DOHH2 (cell line): Measurements from ENCODE around the gene CD47.

ENCODE experiments used
- H3F3A ChIP-seq: fragments of 200-600 bp; sonication (generic), shearing (Covaris generic); 2 replicates; pipeline ENCODE4 v1.6.0; 2016; ENCODE audit warnings: antibody characterized with exemption, mild to moderate bottlenecking; ENCODE audit not compliant: control insufficient read depth, insufficient read depth
- H3K27ac ChIP-seq: fragments of 200-600 bp; sonication (generic); 2 replicates; pipeline ENCODE4 v1.5.1; 2014; ENCODE audit warnings: low read depth, mild to moderate bottlenecking, low read length, moderate library complexity
- H3K27me3 ChIP-seq: fragments of 200-600 bp; sonication (generic); 2 replicates; pipeline ENCODE4 v1.6.1; 2014; ENCODE audit warnings: mild to moderate bottlenecking, low read length, mixed read lengths; ENCODE audit not compliant: control insufficient read depth
- H3K36me3 ChIP-seq: fragments of 200-600 bp; sonication (generic); 2 replicates; pipeline ENCODE4 v1.6.1; 2014; ENCODE audit warnings: mild to moderate bottlenecking, low read length, moderate library complexity, mixed read lengths; ENCODE audit not compliant: control insufficient read depth
- H3K4me1 ChIP-seq: fragments of 200-600 bp; sonication (generic); 2 replicates; pipeline ENCODE4 v1.6.1; 2014; ENCODE audit warnings: mild to moderate bottlenecking, low read length, mixed read lengths; ENCODE audit not compliant: control insufficient read depth
- H3K4me2 ChIP-seq: fragments of 200-600 bp; sonication (generic); 2 replicates; pipeline ENCODE4 v1.6.0; 2014; ENCODE audit warnings: mild to moderate bottlenecking, low read length, moderate library complexity
- H3K4me3 ChIP-seq: fragments of 200-600 bp; sonication (generic); 2 replicates; pipeline ENCODE4 v1.5.1; 2014; ENCODE audit warnings: mild to moderate bottlenecking, low read length, mixed read lengths
- H3K79me2 ChIP-seq: fragments of 200-600 bp; sonication (generic); 2 replicates; pipeline ENCODE4 v1.6.1; 2014; ENCODE audit warnings: mild to moderate bottlenecking, low read length, mixed read lengths; ENCODE audit not compliant: control insufficient read depth
- H3K9me2 ChIP-seq: fragments of 200-600 bp; sonication (generic); replicated peaks from 2 replicates; pipeline ENCODE4 v1.6.1; 2014; ENCODE audit warnings: mild to moderate bottlenecking, low read length, mixed read lengths; ENCODE audit not compliant: control insufficient read depth
- H3K9me3 ChIP-seq: fragments of 200-600 bp; sonication (generic); 2 replicates; pipeline ENCODE4 v1.6.1; 2014; ENCODE audit warnings: antibody characterized with exemption, low read length, mixed read lengths; ENCODE audit not compliant: control insufficient read depth, insufficient read depth
- H4K20me1 ChIP-seq: fragments of 200-600 bp; sonication (generic); 2 replicates; pipeline ENCODE4 v1.6.0; 2014; ENCODE audit warnings: low read depth, mild to moderate bottlenecking, antibody characterized with exemption, low read length, moderate library complexity; ENCODE audit not compliant: control insufficient read depth, insufficient read depth
- EZH2phosphoT487 ChIP-seq: fragments of 200-600 bp; sonication (generic); IDR thresholded peaks from 2 replicates; pipeline ENCODE4 v1.6.1; 2017; ENCODE audit warnings: borderline replicate concordance, mild to moderate bottlenecking, antibody characterized with exemption, low read length, moderate library complexity, mixed read lengths
- TF ChIP-seq, protein P1 (sequence below): fragments of 200-600 bp; sonication (generic); IDR thresholded peaks from one replicate; pipeline ENCODE4 v1.5.1; 2014; ENCODE audit warnings: antibody characterized with exemption, mild to moderate bottlenecking, low read depth, low read length; ENCODE audit not compliant: poor library complexity, severe bottlenecking

CD47 gene

DNA sequence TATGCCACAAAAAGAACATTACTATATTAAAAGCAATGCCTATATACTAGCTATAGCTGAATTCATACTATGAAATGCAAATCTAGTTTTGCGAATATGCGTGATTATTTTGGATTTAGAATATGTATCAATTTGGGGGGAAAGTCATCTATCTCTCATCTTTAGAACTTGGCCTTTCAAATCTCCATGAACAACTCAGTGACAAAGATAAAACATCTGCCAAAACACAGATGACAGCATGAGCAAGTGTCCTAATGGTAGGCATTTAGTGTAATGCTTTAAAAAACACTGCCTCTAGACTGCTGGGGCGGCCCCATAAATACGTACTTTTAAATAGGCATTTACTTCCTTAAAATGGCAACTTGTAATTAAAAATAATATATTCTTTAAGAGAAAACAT is 2.7 kb downstream of the CD47 start:
- H3K79me2 ChIP-seq = peaks cover 80% of the 10 kb centered on the region
- H3K9me3 ChIP-seq = no peaks in the 10 kb centered on the region
- H3K4me2 ChIP-seq = peak overlapping the region; percentile 94
- peaks cover 52% of the 10 kb centered on the region for H3K36me3 ChIP-seq
- no peak overlapping the region for H3K27ac ChIP-seq
- no peaks in the 10 kb centered on the region for H3K27me3 ChIP-seq
- H3F3A ChIP-seq = peaks cover 15% of the 10 kb centered on the region
- TF ChIP-seq, protein P1, sequence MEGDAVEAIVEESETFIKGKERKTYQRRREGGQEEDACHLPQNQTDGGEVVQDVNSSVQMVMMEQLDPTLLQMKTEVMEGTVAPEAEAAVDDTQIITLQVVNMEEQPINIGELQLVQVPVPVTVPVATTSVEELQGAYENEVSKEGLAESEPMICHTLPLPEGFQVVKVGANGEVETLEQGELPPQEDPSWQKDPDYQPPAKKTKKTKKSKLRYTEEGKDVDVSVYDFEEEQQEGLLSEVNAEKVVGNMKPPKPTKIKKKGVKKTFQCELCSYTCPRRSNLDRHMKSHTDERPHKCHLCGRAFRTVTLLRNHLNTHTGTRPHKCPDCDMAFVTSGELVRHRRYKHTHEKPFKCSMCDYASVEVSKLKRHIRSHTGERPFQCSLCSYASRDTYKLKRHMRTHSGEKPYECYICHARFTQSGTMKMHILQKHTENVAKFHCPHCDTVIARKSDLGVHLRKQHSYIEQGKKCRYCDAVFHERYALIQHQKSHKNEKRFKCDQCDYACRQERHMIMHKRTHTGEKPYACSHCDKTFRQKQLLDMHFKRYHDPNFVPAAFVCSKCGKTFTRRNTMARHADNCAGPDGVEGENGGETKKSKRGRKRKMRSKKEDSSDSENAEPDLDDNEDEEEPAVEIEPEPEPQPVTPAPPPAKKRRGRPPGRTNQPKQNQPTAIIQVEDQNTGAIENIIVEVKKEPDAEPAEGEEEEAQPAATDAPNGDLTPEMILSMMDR = no peak
- no peak for TF ChIP-seq EZH2phosphoT487
- no peaks in the 10 kb centered on the region for H3K9me2 ChIP-seq
- peaks cover 62% of the 10 kb centered on the region for H3K4me1 ChIP-seq
- peaks cover 5% of the 10 kb centered on the region; the same call in 1 of the 2 replicates for H4K20me1 ChIP-seq
- H3K4me3 ChIP-seq = peak overlapping the region; percentile 81

DNA sequence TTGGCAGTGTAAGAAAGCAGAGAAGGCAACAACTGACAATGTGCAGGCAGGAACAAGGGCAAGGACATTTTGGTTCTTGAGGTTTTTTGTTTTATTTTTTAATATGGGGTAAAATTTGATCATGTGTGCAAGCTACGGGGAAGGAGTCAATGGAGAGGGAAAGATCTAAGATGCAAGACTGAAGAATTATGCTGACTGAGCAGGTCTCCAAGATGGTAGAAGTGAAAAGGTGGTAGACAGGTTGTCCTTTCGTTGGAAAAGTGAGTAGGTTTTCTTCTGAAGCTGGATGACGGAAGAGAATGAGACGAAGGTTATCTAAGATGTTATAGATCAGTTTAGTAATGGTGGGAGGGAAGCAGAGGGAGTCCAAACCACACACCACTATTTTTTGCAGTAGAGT is 4.2 kb downstream of the CD47 start:
- peaks cover 6% of the 10 kb centered on the region; the same call in 1 of the 2 replicates for H4K20me1 ChIP-seq
- no peak overlapping the region for H3K27ac ChIP-seq
- peaks cover 51% of the 10 kb centered on the region for H3K4me1 ChIP-seq
- peaks cover 54% of the 10 kb centered on the region for H3K36me3 ChIP-seq
- no peaks in the 10 kb centered on the region for H3K9me2 ChIP-seq
- no peaks in the 10 kb centered on the region for H3K27me3 ChIP-seq
- H3K9me3 ChIP-seq = no peaks in the 10 kb centered on the region
- no peak for TF ChIP-seq EZH2phosphoT487
- TF ChIP-seq, protein P1 = no peak
- H3F3A ChIP-seq = 0 out of 2 replicates have a peak, but pooled peaks cover 1% of the 10 kb centered on the region
- H3K79me2 ChIP-seq = peaks cover 94% of the 10 kb centered on the region
- H3K4me3 ChIP-seq = no peak overlapping the region
- H3K4me2 ChIP-seq = no peak overlapping the region

GRCh38 chr3:108085810-108086350 is 5.0 kb downstream of the CD47 start:
- Histone ChIP-seq H3K4me2 (no peak overlapping the region), H3K27ac (no peak overlapping the region)
- TF ChIP-seq EZH2phosphoT487 = no peak
- TF ChIP-seq, protein P1 = no peak

More at GRCh38 chr3:108085810-108086350, 5.0 kb downstream of the CD47 start:
- H3K36me3 ChIP-seq = peaks cover 55% of the 10 kb centered on the region
- peaks cover 6% of the 10 kb centered on the region; the same call in 1 of the 2 replicates for H4K20me1 ChIP-seq
- no peaks in the 10 kb centered on the region for H3F3A ChIP-seq
- no peaks in the 10 kb centered on the region for H3K9me2 ChIP-seq
- H3K4me3 ChIP-seq = no peak overlapping the region
- peaks cover 99% of the 10 kb centered on the region for H3K79me2 ChIP-seq
- H3K9me3 ChIP-seq = no peaks in the 10 kb centered on the region
- H3K4me1 ChIP-seq = peaks cover 45% of the 10 kb centered on the region
- no peaks in the 10 kb centered on the region for H3K27me3 ChIP-seq
